Breast epithelium (tissue), 3 donors: ENCODE data around the gene HBEGF.

ENCODE experiments used
- POLR2A ChIP-seq: fragments of 450-650 bp; IDR thresholded peaks from one replicate; pipeline ENCODE4 v1.6.1; 2016; ENCODE audit warnings: antibody characterized with exemption, mild to moderate bottlenecking, moderate library complexity
- POLR2AphosphoS5 ChIP-seq, 3 donors: sonication (generic); formaldehyde crosslinking; IDR thresholded peaks; one replicate each; pipeline ENCODE4 v1.6.1; 2017; ENCODE audit warnings: antibody characterized with exemption in 3 of 3
- TF ChIP-seq, protein P1 (sequence below), 3 donors: fragments of 450-650 bp; IDR thresholded peaks; one replicate each; pipeline ENCODE4 v1.5.1; 2016 to 2017; ENCODE audit warnings: antibody characterized with exemption in 3 of 3, mild to moderate bottlenecking in 3 of 3, moderate library complexity in 3 of 3

DNA sequence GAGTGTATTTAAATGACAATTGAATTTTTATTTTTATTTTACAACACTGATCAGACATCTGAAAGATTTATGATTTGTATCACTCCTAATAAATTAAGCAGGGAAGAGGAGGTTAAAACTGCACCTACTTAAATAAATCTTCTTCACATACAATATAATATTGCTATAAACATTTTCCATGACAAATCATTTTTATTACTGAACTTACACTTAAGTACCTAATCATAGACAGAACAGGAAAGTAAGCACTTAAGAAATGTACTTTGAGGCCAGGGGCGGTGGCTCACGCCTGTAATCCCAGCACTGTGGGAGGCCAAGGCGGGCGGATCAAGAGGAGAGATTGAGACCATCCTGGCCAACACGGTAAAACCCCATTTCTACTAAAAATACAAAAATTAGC, 47.3 kb downstream of the HBEGF start:
- TF ChIP-seq, protein P1, sequence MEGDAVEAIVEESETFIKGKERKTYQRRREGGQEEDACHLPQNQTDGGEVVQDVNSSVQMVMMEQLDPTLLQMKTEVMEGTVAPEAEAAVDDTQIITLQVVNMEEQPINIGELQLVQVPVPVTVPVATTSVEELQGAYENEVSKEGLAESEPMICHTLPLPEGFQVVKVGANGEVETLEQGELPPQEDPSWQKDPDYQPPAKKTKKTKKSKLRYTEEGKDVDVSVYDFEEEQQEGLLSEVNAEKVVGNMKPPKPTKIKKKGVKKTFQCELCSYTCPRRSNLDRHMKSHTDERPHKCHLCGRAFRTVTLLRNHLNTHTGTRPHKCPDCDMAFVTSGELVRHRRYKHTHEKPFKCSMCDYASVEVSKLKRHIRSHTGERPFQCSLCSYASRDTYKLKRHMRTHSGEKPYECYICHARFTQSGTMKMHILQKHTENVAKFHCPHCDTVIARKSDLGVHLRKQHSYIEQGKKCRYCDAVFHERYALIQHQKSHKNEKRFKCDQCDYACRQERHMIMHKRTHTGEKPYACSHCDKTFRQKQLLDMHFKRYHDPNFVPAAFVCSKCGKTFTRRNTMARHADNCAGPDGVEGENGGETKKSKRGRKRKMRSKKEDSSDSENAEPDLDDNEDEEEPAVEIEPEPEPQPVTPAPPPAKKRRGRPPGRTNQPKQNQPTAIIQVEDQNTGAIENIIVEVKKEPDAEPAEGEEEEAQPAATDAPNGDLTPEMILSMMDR (IDR thresholded peaks at IDR 0.05) = no peak
- TF ChIP-seq POLR2A = no peak
- no peak for TF ChIP-seq POLR2AphosphoS5 (IDR thresholded peaks at IDR 0.05)
